Measurements from ENCODE around the gene POFUT2.

Gene POFUT2

DNA sequence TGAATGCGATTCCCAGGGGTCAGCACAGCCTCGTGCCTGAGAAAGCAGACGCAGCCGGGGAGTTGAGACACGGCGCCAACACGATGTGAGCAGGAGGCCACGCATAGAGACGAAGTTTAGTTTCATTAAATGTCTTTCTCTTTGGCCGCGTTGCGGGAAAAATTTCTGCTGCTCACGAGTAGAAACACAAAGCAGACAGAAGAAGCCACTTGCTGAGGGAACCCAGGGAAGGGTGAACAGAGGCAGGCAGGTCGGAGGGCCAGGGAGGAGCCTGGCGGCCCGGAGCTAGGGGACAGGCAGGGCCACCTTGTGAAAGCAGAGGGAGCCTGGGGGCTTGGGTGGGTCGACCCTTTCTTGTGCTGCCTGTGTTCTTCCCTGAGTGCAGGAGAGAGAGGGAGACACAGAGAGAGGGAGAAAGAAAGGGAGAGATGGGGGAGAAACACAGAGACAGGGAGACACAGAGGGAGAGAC is 33.2 kb downstream of the POFUT2 start:
- no peak for TF ChIP-seq NFIC (IDR thresholded peaks at IDR 0.05)
- no peak for TF ChIP-seq YY1 (IDR thresholded peaks at IDR 0.05; ENCODE audit: low read depth)
- TF ChIP-seq TCF12 (IDR thresholded peaks at IDR 0.05; ENCODE audit: low read depth), result no peak
- no peak for TF ChIP-seq CEBPB (IDR thresholded peaks at IDR 0.05)
- no peak for TF ChIP-seq ZBTB7A (IDR thresholded peaks at IDR 0.05; ENCODE audit: low read depth)
- TF ChIP-seq, protein P1, sequence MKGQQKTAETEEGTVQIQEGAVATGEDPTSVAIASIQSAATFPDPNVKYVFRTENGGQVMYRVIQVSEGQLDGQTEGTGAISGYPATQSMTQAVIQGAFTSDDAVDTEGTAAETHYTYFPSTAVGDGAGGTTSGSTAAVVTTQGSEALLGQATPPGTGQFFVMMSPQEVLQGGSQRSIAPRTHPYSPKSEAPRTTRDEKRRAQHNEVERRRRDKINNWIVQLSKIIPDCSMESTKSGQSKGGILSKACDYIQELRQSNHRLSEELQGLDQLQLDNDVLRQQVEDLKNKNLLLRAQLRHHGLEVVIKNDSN (IDR thresholded peaks at IDR 0.05), result no peak
- TF ChIP-seq, protein P2, sequence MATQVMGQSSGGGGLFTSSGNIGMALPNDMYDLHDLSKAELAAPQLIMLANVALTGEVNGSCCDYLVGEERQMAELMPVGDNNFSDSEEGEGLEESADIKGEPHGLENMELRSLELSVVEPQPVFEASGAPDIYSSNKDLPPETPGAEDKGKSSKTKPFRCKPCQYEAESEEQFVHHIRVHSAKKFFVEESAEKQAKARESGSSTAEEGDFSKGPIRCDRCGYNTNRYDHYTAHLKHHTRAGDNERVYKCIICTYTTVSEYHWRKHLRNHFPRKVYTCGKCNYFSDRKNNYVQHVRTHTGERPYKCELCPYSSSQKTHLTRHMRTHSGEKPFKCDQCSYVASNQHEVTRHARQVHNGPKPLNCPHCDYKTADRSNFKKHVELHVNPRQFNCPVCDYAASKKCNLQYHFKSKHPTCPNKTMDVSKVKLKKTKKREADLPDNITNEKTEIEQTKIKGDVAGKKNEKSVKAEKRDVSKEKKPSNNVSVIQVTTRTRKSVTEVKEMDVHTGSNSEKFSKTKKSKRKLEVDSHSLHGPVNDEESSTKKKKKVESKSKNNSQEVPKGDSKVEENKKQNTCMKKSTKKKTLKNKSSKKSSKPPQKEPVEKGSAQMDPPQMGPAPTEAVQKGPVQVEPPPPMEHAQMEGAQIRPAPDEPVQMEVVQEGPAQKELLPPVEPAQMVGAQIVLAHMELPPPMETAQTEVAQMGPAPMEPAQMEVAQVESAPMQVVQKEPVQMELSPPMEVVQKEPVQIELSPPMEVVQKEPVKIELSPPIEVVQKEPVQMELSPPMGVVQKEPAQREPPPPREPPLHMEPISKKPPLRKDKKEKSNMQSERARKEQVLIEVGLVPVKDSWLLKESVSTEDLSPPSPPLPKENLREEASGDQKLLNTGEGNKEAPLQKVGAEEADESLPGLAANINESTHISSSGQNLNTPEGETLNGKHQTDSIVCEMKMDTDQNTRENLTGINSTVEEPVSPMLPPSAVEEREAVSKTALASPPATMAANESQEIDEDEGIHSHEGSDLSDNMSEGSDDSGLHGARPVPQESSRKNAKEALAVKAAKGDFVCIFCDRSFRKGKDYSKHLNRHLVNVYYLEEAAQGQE (IDR thresholded peaks at IDR 0.05; ENCODE audit: low read depth), result no peak
- no peak for TF ChIP-seq TAF1 (IDR thresholded peaks at IDR 0.05; ENCODE audit: low read depth)
- TF ChIP-seq RAD21 (IDR thresholded peaks at IDR 0.05; ENCODE audit: low read depth), result no peak

DNA sequence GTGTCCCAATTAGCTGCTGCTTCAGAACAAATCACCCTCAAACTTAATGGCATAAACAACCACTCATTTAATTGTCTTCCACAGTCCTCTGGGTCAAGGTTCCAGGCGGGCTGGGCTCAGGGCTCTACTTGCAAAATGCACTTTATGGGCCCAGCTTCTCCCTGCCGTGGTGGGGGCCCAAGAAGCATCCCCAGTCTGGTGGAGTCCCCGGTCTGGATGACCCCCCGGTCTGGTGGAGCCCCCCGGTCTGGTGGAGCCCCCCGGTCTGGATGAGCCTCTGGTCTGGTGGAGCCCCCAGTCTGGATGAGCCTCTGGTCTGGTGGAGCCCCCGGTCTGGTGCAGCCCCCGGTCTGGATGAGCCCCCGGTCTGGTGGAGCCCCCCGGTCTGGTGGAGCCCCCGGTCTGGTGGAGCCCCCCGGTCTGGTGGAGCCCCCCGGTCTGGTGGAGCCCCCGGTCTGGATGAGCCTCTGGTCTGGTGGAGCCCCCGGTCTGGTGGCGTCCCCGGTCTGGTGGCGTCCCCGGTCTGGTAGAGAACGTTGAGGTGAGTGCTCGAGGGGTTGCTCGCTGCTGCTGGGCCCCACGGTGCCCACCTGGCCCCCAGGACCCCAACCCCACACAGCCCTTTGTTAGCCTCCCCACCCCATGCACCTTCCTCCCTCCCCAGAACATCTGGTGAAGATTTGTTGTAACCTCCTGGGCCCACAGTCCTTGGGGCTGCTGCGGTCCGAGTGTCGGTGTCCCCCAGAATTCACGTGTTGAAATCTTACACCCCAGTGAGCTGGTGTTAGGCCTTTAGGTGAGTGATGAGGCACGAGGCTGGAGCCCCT is 33.8 kb downstream of the POFUT2 start:
- TF ChIP-seq YY1 (IDR thresholded peaks at IDR 0.05; ENCODE audit: low read depth), result no peak
- TF ChIP-seq, protein P2 (IDR thresholded peaks at IDR 0.05; ENCODE audit: low read depth), result no peak
- no peak for TF ChIP-seq EGR1 (IDR thresholded peaks at IDR 0.05)
- TF ChIP-seq TAF1 (IDR thresholded peaks at IDR 0.05; ENCODE audit: low read depth), result no peak
- no peak for TF ChIP-seq CEBPB (IDR thresholded peaks at IDR 0.05)
- TF ChIP-seq ZBTB7A (IDR thresholded peaks at IDR 0.05; ENCODE audit: low read depth), result no peak
- TF ChIP-seq, protein P1 (IDR thresholded peaks at IDR 0.05), result no peak
- no peak for TF ChIP-seq TEAD4 (IDR thresholded peaks at IDR 0.05)
- TF ChIP-seq FOXM1 (IDR thresholded peaks at IDR 0.05; ENCODE audit: borderline replicate concordance, low read depth), result no peak
- no peak for TF ChIP-seq TCF12 (IDR thresholded peaks at IDR 0.05; ENCODE audit: low read depth)
- TF ChIP-seq CREB1 (IDR thresholded peaks at IDR 0.05; ENCODE audit: low read depth), result no peak
- no peak for TF ChIP-seq RAD21 (IDR thresholded peaks at IDR 0.05; ENCODE audit: low read depth)
- no peak for TF ChIP-seq NFIC (IDR thresholded peaks at IDR 0.05)
- TF ChIP-seq, protein P3, sequence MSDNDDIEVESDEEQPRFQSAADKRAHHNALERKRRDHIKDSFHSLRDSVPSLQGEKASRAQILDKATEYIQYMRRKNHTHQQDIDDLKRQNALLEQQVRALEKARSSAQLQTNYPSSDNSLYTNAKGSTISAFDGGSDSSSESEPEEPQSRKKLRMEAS (IDR thresholded peaks at IDR 0.05), result no peak
- TF ChIP-seq EP300 (IDR thresholded peaks at IDR 0.05; ENCODE audit: borderline replicate concordance), result no peak

DNA sequence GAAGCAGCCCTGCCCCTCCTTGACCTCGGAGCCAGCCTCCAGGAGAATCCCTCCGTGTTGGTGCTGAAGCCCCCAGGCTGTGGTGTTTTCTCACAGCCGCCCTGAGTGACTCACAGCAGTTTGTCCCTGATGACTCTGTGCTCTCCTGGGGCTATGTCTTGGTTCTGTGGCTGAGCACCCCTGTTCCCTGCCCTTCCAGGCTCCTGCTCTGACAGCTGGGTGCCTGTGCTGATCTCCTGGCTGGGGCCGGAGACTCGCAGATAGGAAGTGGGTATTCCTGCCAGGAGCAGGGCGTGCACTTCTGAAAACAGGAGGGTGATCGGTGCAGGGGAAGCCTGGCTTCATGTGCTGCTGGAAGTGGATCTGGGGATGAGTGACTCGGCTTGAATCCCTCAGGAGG is 34.5 kb downstream of the POFUT2 start:
- TF ChIP-seq EP300 (IDR thresholded peaks at IDR 0.05; ENCODE audit: borderline replicate concordance) (no peak), TCF12 (IDR thresholded peaks at IDR 0.05; ENCODE audit: low read depth) (no peak), CEBPB (IDR thresholded peaks at IDR 0.05) (no peak), RAD21 (IDR thresholded peaks at IDR 0.05; ENCODE audit: low read depth) (no peak), NFIC (IDR thresholded peaks at IDR 0.05) (no peak), ZBTB7A (IDR thresholded peaks at IDR 0.05; ENCODE audit: low read depth) (no peak), EGR1 (IDR thresholded peaks at IDR 0.05) (no peak), CREB1 (IDR thresholded peaks at IDR 0.05; ENCODE audit: low read depth) (no peak), TAF1 (IDR thresholded peaks at IDR 0.05; ENCODE audit: low read depth) (no peak), YY1 (IDR thresholded peaks at IDR 0.05; ENCODE audit: low read depth) (no peak), TEAD4 (IDR thresholded peaks at IDR 0.05) (no peak)
- TF ChIP-seq, protein P2 (IDR thresholded peaks at IDR 0.05; ENCODE audit: low read depth), result no peak

DNA sequence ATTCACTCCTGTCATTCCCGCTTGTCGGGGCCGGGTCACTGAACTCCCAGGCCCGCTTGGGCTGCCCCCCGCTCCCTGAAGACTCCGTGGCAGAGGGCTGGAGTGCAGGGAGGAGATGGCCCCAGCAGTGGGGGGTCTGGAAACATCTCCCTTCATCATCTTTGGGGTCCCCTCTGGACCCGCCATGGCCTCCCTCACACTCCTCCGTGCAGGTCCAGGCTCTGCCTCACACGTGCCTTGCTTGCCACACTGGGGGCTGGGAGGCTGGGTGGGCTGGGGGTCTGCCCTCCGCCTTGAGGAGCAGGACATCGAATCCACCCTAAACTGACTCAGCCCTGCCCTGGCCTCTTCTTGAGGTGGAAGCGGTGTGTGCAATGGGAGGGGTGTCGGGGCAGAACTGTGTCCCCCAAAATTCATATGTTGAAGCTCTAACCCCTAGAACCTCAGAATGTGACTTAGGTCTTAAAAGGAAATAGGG is 35.2 kb downstream of the POFUT2 start:
- TF ChIP-seq, protein P1 (IDR thresholded peaks at IDR 0.05), result no peak
- TF ChIP-seq CREB1 (IDR thresholded peaks at IDR 0.05; ENCODE audit: low read depth) (no peak), ZBTB7A (IDR thresholded peaks at IDR 0.05; ENCODE audit: low read depth) (no peak), EP300 (IDR thresholded peaks at IDR 0.05; ENCODE audit: borderline replicate concordance) (no peak), FOXM1 (IDR thresholded peaks at IDR 0.05; ENCODE audit: borderline replicate concordance, low read depth) (no peak), EGR1 (IDR thresholded peaks at IDR 0.05) (no peak), CEBPB (IDR thresholded peaks at IDR 0.05) (no peak), TAF1 (IDR thresholded peaks at IDR 0.05; ENCODE audit: low read depth) (no peak), TCF12 (IDR thresholded peaks at IDR 0.05; ENCODE audit: low read depth) (no peak), NFIC (IDR thresholded peaks at IDR 0.05) (no peak), TEAD4 (IDR thresholded peaks at IDR 0.05) (no peak), RAD21 (IDR thresholded peaks at IDR 0.05; ENCODE audit: low read depth) (no peak), YY1 (IDR thresholded peaks at IDR 0.05; ENCODE audit: low read depth) (no peak)
- TF ChIP-seq, protein P3 (IDR thresholded peaks at IDR 0.05), result no peak
- TF ChIP-seq, protein P2 (IDR thresholded peaks at IDR 0.05; ENCODE audit: low read depth), result no peak

All from Ishikawa (cell line).